ENCODE measurements around the gene TSEN15.

Gene TSEN15

GRCh38 chr1:184051485-184052193, at the start of gene TSEN15:
TSS of gene TSEN15 (plus strand) at chr1:184051730. CDS start at chr1:184051756, 26 bp downstream.
- DNase-seq (ENCODE audit: low read depth in 2 of 2) = peak; percentile 69 to 73

- DNase-seq (ENCODE audit: low read depth in 2 of 2) = no peak
These were observed 49.5 kb upstream of the TSEN15 start for GRCh38 chr1:184002071-184002470.

- no peak for DNase-seq (ENCODE audit: low read depth in 2 of 2)
These were observed 46.6 kb upstream of the TSEN15 start for GRCh38 chr1:184004935-184005334.

- DNase-seq (ENCODE audit: low read depth in 2 of 2) = no peak
These were observed 46.0 kb upstream of the TSEN15 start for GRCh38 chr1:184005506-184005905.

GRCh38 chr1:184010788-184011187, 40.7 kb upstream of the TSEN15 start:
- DNase-seq (ENCODE audit: low read depth in 2 of 2) = no peak

- DNase-seq (ENCODE audit: low read depth in 2 of 2) = no peak
These were observed 39.3 kb upstream of the TSEN15 start for GRCh38 chr1:184012187-184012586.

- DNase-seq (ENCODE audit: low read depth in 2 of 2) = no peak
These were observed 37.3 kb upstream of the TSEN15 start for GRCh38 chr1:184014271-184014670.

GRCh38 chr1:184016169-184016568, 35.4 kb upstream of the TSEN15 start:
- no peak for DNase-seq (ENCODE audit: low read depth in 2 of 2)

- no peak for DNase-seq (ENCODE audit: low read depth in 2 of 2)
These were observed 34.2 kb upstream of the TSEN15 start for GRCh38 chr1:184017306-184017705.

- DNase-seq (ENCODE audit: low read depth in 2 of 2) = no peak
These were observed 32.9 kb upstream of the TSEN15 start for GRCh38 chr1:184018622-184019021.

GRCh38 chr1:184019069-184019468, 32.5 kb upstream of the TSEN15 start:
- no peak for DNase-seq (ENCODE audit: low read depth in 2 of 2)

- DNase-seq (ENCODE audit: low read depth in 2 of 2) = no peak
These were observed 32.0 kb upstream of the TSEN15 start for GRCh38 chr1:184019506-184019905.

- DNase-seq (ENCODE audit: low read depth in 2 of 2) = no peak
These were observed 31.2 kb upstream of the TSEN15 start for GRCh38 chr1:184020328-184020727.

- no peak for DNase-seq (ENCODE audit: low read depth in 2 of 2)
These were observed 30.7 kb upstream of the TSEN15 start for GRCh38 chr1:184020855-184021254.

- DNase-seq (ENCODE audit: low read depth in 2 of 2) = no peak
These were observed 29.8 kb upstream of the TSEN15 start for GRCh38 chr1:184021728-184022127.

GRCh38 chr1:184022668-184023067, 28.9 kb upstream of the TSEN15 start:
- DNase-seq (ENCODE audit: low read depth in 2 of 2) = no peak

GRCh38 chr1:184023171-184023570, 28.4 kb upstream of the TSEN15 start:
- no peak for DNase-seq (ENCODE audit: low read depth in 2 of 2)

GRCh38 chr1:184025242-184025675, 26.3 kb upstream of the TSEN15 start:
- no peak for DNase-seq (ENCODE audit: low read depth in 2 of 2)

GRCh38 chr1:184027826-184028695, 23.5 kb upstream of the TSEN15 start:
- no peak for DNase-seq (ENCODE audit: low read depth in 2 of 2)

- no peak for DNase-seq (ENCODE audit: low read depth in 2 of 2)
These were observed 22.5 kb upstream of the TSEN15 start for GRCh38 chr1:184028854-184029623.

- DNase-seq (ENCODE audit: low read depth in 2 of 2) = no peak
These were observed 21.0 kb upstream of the TSEN15 start for GRCh38 chr1:184030433-184031091.

- DNase-seq (ENCODE audit: low read depth in 2 of 2) = no peak
These were observed 20.5 kb upstream of the TSEN15 start for GRCh38 chr1:184031092-184031408.
